Measurements from ENCODE around the gene ATP6V1C2. TPM values are rescaled to one million over a fixed set of nuclear protein-coding genes. Genes with fewer than 3 reads are reported as not detected.

The ATP6V1C2 gene
- total and polyA plus RNA-seq, 9 of the 15 experiments (the other 6 are each of a cell fraction or from before 2014, with no cell fraction given) = 0.01 to 0.31 (median 0.10) TPM; not detected in 4

DNA sequence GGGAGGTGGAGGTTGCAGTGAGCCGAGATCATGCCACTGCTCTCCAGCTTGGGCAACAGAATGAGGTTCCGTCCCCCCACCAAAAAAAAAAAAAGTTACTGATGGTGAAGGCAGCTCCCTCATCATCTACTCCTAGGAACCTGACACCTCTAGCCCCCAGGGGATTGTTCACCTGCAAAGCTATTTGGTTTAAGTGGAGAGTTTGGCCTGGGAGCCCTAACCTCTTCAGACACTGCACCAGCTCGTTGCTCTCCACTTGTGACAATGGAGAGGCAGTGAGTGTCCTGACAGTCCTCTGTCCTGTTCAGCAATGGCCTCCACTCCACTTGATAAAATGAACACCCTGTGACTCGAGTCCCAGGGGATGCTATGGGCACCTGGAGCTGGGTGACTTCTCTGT lies 43.5 kb downstream of the ATP6V1C2 start:
- no peaks in the 10 kb centered on the region for H3K36me3 ChIP-seq (ENCODE audit: control insufficient read depth, insufficient read depth, low read length)
- BruUV-seq (replicated peaks) = no TSS peak
- H3K27ac ChIP-seq (ENCODE audit: extremely low read depth, low read depth, low read length) = no peak overlapping the region
- peaks cover 29 to 73% of the 10 kb centered on the region in 2 experiments; a peak in 4 of 5 replicates for H3K27me3 ChIP-seq (ENCODE audit: control insufficient read depth in 2 of 2, insufficient read depth in 2 of 2, low read length in 2 of 2)
- no peaks in the 10 kb centered on the region for H3K9me3 ChIP-seq (replicated peaks; ENCODE audit: control insufficient read depth, insufficient read depth, low read depth, low read length)
- ATAC-seq = no peak
- POLR2A ChIA-PET = interaction anchor here (0.7 to 0.8 kb wide), 2 partner anchors 629 to 844 kb away, joined by 3 read pairs; no protein-coding TSS in a partner anchor
- no peak overlapping the region for H3K9ac ChIP-seq (ENCODE audit: insufficient read depth in 1 of 2, low read depth in 2 of 2, low read length in 2 of 2)
- no peak overlapping the region for H3K4me2 ChIP-seq (ENCODE audit: insufficient read depth, low read length)
- peaks cover 6 to 8% of the 10 kb centered on the region in 2 experiments; a peak in 3 of 5 replicates for H3K4me1 ChIP-seq (replicated peaks in 1 of 2; ENCODE audit: control insufficient read depth in 2 of 2, insufficient read depth in 2 of 2, low read length in 2 of 2)
- CTCF ChIA-PET (ENCODE audit: low intra/inter-chr PET ratio) = no interaction called here
- no peaks in the 10 kb centered on the region for H3K79me2 ChIP-seq (ENCODE audit: control insufficient read depth, insufficient read depth, low read length)
- no peak for FAIRE-seq
- H4K20me1 ChIP-seq (replicated peaks; ENCODE audit: control insufficient read depth, insufficient read depth, low read length) = no peaks in the 10 kb centered on the region
- intact Hi-C loops (cut with micrococcal nuclease) = no loop called here
- in situ Hi-C loops (cut with MboI) = no loop called here
- no peaks in the 10 kb centered on the region for H3K9me1 ChIP-seq (ENCODE audit: control insufficient read depth, insufficient read depth, low read length)
- no peak overlapping the region for H3K4me3 ChIP-seq
- 3% methylated on average over 4 of the region's 4 CpGs for WGBS (ENCODE audit: insufficient coverage, low coverage, missing lambda C conversion rate)
- H2AFZ ChIP-seq (ENCODE audit: low read depth, low read length) = no peak overlapping the region
- no peak for DNase-seq (ENCODE audit: extremely low read depth in 1 of 4, low spot score in 3 of 4)
- TF ChIP-seq HNRNPH1 (optimal IDR thresholded peaks at IDR 0.05; ENCODE audit: low read depth, low read length) = no peak
- TF ChIP-seq NR3C1 (CRISPR knock-in tag; IDR thresholded peaks at IDR 0.05) = no peak
- TF ChIP-seq MAFK (IDR thresholded peaks at IDR 0.05; ENCODE audit: low read length) = no peak
- TF ChIP-seq L3MBTL2 (IDR thresholded peaks at IDR 0.05) = no peak
- TF ChIP-seq NR2C1 (IDR thresholded peaks at IDR 0.05) = no peak
- TF ChIP-seq NR2C1 (tag; IDR thresholded peaks at IDR 0.05) = no peak
- TF ChIP-seq, protein P1, sequence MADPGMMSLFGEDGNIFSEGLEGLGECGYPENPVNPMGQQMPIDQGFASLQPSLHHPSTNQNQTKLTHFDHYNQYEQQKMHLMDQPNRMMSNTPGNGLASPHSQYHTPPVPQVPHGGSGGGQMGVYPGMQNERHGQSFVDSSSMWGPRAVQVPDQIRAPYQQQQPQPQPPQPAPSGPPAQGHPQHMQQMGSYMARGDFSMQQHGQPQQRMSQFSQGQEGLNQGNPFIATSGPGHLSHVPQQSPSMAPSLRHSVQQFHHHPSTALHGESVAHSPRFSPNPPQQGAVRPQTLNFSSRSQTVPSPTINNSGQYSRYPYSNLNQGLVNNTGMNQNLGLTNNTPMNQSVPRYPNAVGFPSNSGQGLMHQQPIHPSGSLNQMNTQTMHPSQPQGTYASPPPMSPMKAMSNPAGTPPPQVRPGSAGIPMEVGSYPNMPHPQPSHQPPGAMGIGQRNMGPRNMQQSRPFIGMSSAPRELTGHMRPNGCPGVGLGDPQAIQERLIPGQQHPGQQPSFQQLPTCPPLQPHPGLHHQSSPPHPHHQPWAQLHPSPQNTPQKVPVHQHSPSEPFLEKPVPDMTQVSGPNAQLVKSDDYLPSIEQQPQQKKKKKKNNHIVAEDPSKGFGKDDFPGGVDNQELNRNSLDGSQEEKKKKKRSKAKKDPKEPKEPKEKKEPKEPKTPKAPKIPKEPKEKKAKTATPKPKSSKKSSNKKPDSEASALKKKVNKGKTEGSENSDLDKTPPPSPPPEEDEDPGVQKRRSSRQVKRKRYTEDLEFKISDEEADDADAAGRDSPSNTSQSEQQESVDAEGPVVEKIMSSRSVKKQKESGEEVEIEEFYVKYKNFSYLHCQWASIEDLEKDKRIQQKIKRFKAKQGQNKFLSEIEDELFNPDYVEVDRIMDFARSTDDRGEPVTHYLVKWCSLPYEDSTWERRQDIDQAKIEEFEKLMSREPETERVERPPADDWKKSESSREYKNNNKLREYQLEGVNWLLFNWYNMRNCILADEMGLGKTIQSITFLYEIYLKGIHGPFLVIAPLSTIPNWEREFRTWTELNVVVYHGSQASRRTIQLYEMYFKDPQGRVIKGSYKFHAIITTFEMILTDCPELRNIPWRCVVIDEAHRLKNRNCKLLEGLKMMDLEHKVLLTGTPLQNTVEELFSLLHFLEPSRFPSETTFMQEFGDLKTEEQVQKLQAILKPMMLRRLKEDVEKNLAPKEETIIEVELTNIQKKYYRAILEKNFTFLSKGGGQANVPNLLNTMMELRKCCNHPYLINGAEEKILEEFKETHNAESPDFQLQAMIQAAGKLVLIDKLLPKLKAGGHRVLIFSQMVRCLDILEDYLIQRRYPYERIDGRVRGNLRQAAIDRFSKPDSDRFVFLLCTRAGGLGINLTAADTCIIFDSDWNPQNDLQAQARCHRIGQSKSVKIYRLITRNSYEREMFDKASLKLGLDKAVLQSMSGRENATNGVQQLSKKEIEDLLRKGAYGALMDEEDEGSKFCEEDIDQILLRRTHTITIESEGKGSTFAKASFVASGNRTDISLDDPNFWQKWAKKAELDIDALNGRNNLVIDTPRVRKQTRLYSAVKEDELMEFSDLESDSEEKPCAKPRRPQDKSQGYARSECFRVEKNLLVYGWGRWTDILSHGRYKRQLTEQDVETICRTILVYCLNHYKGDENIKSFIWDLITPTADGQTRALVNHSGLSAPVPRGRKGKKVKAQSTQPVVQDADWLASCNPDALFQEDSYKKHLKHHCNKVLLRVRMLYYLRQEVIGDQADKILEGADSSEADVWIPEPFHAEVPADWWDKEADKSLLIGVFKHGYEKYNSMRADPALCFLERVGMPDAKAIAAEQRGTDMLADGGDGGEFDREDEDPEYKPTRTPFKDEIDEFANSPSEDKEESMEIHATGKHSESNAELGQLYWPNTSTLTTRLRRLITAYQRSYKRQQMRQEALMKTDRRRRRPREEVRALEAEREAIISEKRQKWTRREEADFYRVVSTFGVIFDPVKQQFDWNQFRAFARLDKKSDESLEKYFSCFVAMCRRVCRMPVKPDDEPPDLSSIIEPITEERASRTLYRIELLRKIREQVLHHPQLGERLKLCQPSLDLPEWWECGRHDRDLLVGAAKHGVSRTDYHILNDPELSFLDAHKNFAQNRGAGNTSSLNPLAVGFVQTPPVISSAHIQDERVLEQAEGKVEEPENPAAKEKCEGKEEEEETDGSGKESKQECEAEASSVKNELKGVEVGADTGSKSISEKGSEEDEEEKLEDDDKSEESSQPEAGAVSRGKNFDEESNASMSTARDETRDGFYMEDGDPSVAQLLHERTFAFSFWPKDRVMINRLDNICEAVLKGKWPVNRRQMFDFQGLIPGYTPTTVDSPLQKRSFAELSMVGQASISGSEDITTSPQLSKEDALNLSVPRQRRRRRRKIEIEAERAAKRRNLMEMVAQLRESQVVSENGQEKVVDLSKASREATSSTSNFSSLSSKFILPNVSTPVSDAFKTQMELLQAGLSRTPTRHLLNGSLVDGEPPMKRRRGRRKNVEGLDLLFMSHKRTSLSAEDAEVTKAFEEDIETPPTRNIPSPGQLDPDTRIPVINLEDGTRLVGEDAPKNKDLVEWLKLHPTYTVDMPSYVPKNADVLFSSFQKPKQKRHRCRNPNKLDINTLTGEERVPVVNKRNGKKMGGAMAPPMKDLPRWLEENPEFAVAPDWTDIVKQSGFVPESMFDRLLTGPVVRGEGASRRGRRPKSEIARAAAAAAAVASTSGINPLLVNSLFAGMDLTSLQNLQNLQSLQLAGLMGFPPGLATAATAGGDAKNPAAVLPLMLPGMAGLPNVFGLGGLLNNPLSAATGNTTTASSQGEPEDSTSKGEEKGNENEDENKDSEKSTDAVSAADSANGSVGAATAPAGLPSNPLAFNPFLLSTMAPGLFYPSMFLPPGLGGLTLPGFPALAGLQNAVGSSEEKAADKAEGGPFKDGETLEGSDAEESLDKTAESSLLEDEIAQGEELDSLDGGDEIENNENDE (IDR thresholded peaks at IDR 0.05; ENCODE audit: low read depth, low read length) = no peak
- no peak for TF ChIP-seq ZNF766 (CRISPR knock-in tag; conservative IDR thresholded peaks at IDR 0.05)
- TF ChIP-seq BCL6 (CRISPR knock-in tag; IDR thresholded peaks at IDR 0.05) = no peak
- TF ChIP-seq, protein P2, sequence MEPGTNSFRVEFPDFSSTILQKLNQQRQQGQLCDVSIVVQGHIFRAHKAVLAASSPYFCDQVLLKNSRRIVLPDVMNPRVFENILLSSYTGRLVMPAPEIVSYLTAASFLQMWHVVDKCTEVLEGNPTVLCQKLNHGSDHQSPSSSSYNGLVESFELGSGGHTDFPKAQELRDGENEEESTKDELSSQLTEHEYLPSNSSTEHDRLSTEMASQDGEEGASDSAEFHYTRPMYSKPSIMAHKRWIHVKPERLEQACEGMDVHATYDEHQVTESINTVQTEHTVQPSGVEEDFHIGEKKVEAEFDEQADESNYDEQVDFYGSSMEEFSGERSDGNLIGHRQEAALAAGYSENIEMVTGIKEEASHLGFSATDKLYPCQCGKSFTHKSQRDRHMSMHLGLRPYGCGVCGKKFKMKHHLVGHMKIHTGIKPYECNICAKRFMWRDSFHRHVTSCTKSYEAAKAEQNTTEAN (CRISPR knock-in tag; IDR thresholded peaks at IDR 0.05) = no peak

Data from K562 (cell line).